Common myeloid progenitor, CD34-positive (primary cell): ENCODE measurements around the gene PMM2.

Source experiments
- CTCF ChIA-PET: fragments of 350-600 bp; sonication (Branson Sonifier 250); formaldehyde crosslinking; loops from one replicate; lab custom pipeline; 2021; ENCODE audit warnings: antibody characterized with exemption; lab: Charles Lee
- POLR2A ChIA-PET: fragments of 350-600 bp; sonication (Branson Sonifier 250); formaldehyde crosslinking; loops from one replicate; lab custom pipeline; 2021; ENCODE audit warnings: antibody characterized with exemption; lab: Charles Lee
- DNase-seq, 3 donors: peaks; one replicate each; pipeline versions ENCODE4 v3.0.0 to v3.0.0-alpha.2; 2013
- H3K27ac ChIP-seq, 2 experiments: 1 replicate in 1 of 2; 2 replicates in 1 of 2; pipeline ENCODE4 v1.7.0; 2013; ENCODE audit warnings: inconsistent platforms in 2 of 2, low read length in 2 of 2, mild to moderate bottlenecking in 2 of 2, low read depth in 1 of 2, moderate library complexity in 1 of 2; ENCODE audit not compliant: severe bottlenecking in 2 of 2, insufficient read depth in 1 of 2, poor library complexity in 1 of 2
- H3K27me3 ChIP-seq, 5 experiments: replicated peaks in 2 of 5; 1 replicate in 3 of 5; 2 replicates in 2 of 5; pipeline versions ENCODE4 v1.6.1 to v1.7.0; 2013; ENCODE audit warnings: low read length in 4 of 5, mild to moderate bottlenecking in 2 of 5, moderate library complexity in 2 of 5, inconsistent platforms in 1 of 5; ENCODE audit not compliant: insufficient read depth in 5 of 5, control insufficient read depth in 4 of 5
- H3K36me3 ChIP-seq, 4 experiments: 1 replicate in 2 of 4; 2 replicates in 2 of 4; pipeline versions ENCODE4 v1.6.1 to v1.7.0; 2013; ENCODE audit warnings: low read length in 3 of 4, control low read depth in 1 of 4, mild to moderate bottlenecking in 1 of 4; ENCODE audit not compliant: control insufficient read depth in 4 of 4, insufficient read depth in 4 of 4
- H3K4me1 ChIP-seq, 4 experiments: 1 replicate in 3 of 4; 2 replicates in 1 of 4; pipeline versions ENCODE4 v1.6.1 to v1.7.1; 2013; ENCODE audit warnings: low read length in 3 of 4, mild to moderate bottlenecking in 3 of 4, control low read depth in 1 of 4, inconsistent platforms in 1 of 4, moderate library complexity in 1 of 4; ENCODE audit not compliant: control insufficient read depth in 4 of 4, insufficient read depth in 4 of 4; ENCODE audit errors: control extremely low read depth in 1 of 4
- H3K4me3 ChIP-seq, 7 experiments: 1 replicate in 4 of 7; 2 replicates in 3 of 7; pipeline versions ENCODE4 v1.5.1 to v1.7.0; 2013; ENCODE audit warnings: mild to moderate bottlenecking in 7 of 7, low read length in 6 of 7, moderate library complexity in 6 of 7, inconsistent platforms in 2 of 7, low read depth in 2 of 7, control low read depth in 1 of 7; ENCODE audit not compliant: insufficient read depth in 4 of 7, control insufficient read depth in 1 of 7; ENCODE audit errors: extremely low read depth in 1 of 7
- H3K9me3 ChIP-seq, 5 experiments: 1 replicate in 4 of 5; 2 replicates in 1 of 5; pipeline versions ENCODE4 v1.6.1 to v1.7.1; 2013; ENCODE audit warnings: low read length in 4 of 5, mild to moderate bottlenecking in 2 of 5, inconsistent platforms in 1 of 5, low read depth in 1 of 5, moderate library complexity in 1 of 5; ENCODE audit not compliant: control insufficient read depth in 4 of 5, insufficient read depth in 2 of 5; ENCODE audit errors: control extremely low read depth in 1 of 5
- WGBS: methylation state at CpG from one replicate; pipeline ENCODE4 v1.1.5; 2013; ENCODE audit not compliant: insufficient coverage; 5-methylcytosine and 5-hydroxymethylcytosine counted together

PMM2 gene

GRCh38 chr16:8898660-8899318, 101.2 kb downstream of the PMM2 start:
- 100% methylated on average over 3 of the region's 3 CpGs for WGBS
- ChIA-PET CTCF (interaction anchor here (1.1 to 4.3 kb wide), 4 partner anchors 9 to 326 kb away, joined by 3 to 16 read pairs (median 4); no protein-coding TSS in a partner anchor), POLR2A (interaction anchor here (0.7 kb wide), 1 partner anchor 50 kb away, joined by 3 read pairs; no protein-coding TSS in a partner anchor)
- H3K4me1 ChIP-seq = no peaks in the 10 kb centered on the region
- H3K9me3 ChIP-seq = no peaks in the 10 kb centered on the region
- H3K27me3 ChIP-seq = no peaks in the 10 kb centered on the region
- peaks cover 26 to 96% (median 64%) of the 10 kb centered on the region in 4 experiments for H3K36me3 ChIP-seq
- no peak overlapping the region for H3K27ac ChIP-seq
- DNase-seq = no peak
- H3K4me3 ChIP-seq = no peak overlapping the region
